Panc1 (cell line): ENCODE measurements around the gene FA2H.

Source experiments
- CTCF ChIP-seq: fragments of 450-650 bp; IDR thresholded peaks from 2 replicates; pipeline ENCODE4 v1.5.1; 2017; ENCODE audit warnings: mild to moderate bottlenecking
- POLR2AphosphoS5 ChIP-seq: IDR thresholded peaks from 2 replicates; pipeline ENCODE4 v1.6.1; 2012; ENCODE audit warnings: mild to moderate bottlenecking, low read depth, low read length, moderate library complexity

GRCh38 chr16:74677868-74678267 lies 96.8 kb downstream of the FA2H start:
- TF ChIP-seq CTCF (no peak), POLR2AphosphoS5 (no peak)
